Stimulated activated CD8-positive, alpha-beta memory T cell treated with anti-CD3 and anti-CD28 coated beads, Interleukin-15, amount 100 ng/mL, for 48 hours (primary cell): ENCODE results near the gene USP38.
"Not testable (repeated sequence)": the region's sequence is repeated elsewhere in the genome, so short reads cannot be mapped to it uniquely, and the experiment has no call there.

Source experiments
- DNase-seq, 2 donors: peaks; one replicate each; pipeline ENCODE4 v3.0.0-alpha.2; 2020; ENCODE audit warnings: low read depth in 2 of 2

USP38 gene

GRCh38 chr4:143184503-143185252, at the start of gene USP38:
Gene USP38, plus strand, starts transcription at chr4:143184917. Its CDS starts 534 bp downstream, at chr4:143185451.
- peak; percentile 88 to 90 for DNase-seq

GRCh38 chr4:143135358-143135757, 49.4 kb upstream of the USP38 start:
- DNase-seq: no peak

GRCh38 chr4:143140696-143141095, 44.0 kb upstream of the USP38 start:
- no peak for DNase-seq

GRCh38 chr4:143148521-143148920, 36.2 kb upstream of the USP38 start:
- DNase-seq: no peak

GRCh38 chr4:143156853-143157252, 27.9 kb upstream of the USP38 start:
- no peak for DNase-seq

- no peak for DNase-seq
Measured at GRCh38 chr4:143163614-143164013, 21.1 kb upstream of the USP38 start.

- DNase-seq: not testable (repeated sequence)
Measured at GRCh38 chr4:143166722-143167121, 18.0 kb upstream of the USP38 start.

GRCh38 chr4:143178923-143179322, 5.8 kb upstream of the USP38 start:
- no peak for DNase-seq

GRCh38 chr4:143183513-143184216, 1.1 kb upstream of the USP38 start:
- DNase-seq: no peak

GRCh38 chr4:143184217-143184502, 557 bp upstream of the USP38 start:
- peak in 1 of 2 donors; percentile 0 for DNase-seq

GRCh38 chr4:143185253-143186107, 763 bp downstream of the USP38 start:
- DNase-seq: peak in 1 of 2 donors; percentile 18

- DNase-seq: no peak
Measured at GRCh38 chr4:143186212-143186611, 1.5 kb downstream of the USP38 start.

GRCh38 chr4:143186649-143187048, 1.9 kb downstream of the USP38 start:
- no peak for DNase-seq

GRCh38 chr4:143188136-143189088, 3.7 kb downstream of the USP38 start:
- DNase-seq: no peak

GRCh38 chr4:143189528-143189927, 4.8 kb downstream of the USP38 start:
- DNase-seq: no peak

- DNase-seq: no peak
Measured at GRCh38 chr4:143195581-143195980, 10.9 kb downstream of the USP38 start.

- DNase-seq: no peak
Measured at GRCh38 chr4:143196323-143196722, 11.6 kb downstream of the USP38 start.

- DNase-seq: no peak
Measured at GRCh38 chr4:143199503-143199902, 14.8 kb downstream of the USP38 start.

- no peak for DNase-seq
Measured at GRCh38 chr4:143202824-143203223, 18.1 kb downstream of the USP38 start.

- DNase-seq: no peak
Measured at GRCh38 chr4:143203577-143203976, 18.9 kb downstream of the USP38 start.

- no peak for DNase-seq
Measured at GRCh38 chr4:143207555-143207954, 22.8 kb downstream of the USP38 start.
